IMR-90 (cell line): ENCODE data around the gene CTDSPL. TPM values are rescaled to one million over a fixed set of nuclear protein-coding genes. Genes with fewer than 3 reads are reported as not detected.

ENCODE experiments used
- ATAC-seq: fragments of 200-7000 bp; cut with Tn5 transposase; 2 replicates; pipeline ENCODE4 v1.9.1; 2020; ENCODE audit warnings: low read depth, mild to moderate bottlenecking, moderate library complexity
- BruUV-seq: library from RNA; stranded (reverse); fragments of 400-500 nt; replicated peaks from 2 replicates; lab custom pipeline; 2021; lab: Mats Ljungman, UMichigan
- CTCF ChIA-PET: fragments of 300-600 bp; formaldehyde crosslinking; extraction: SDS; loops from one replicate; lab custom pipeline; 2021; ENCODE audit warnings: antibody characterized with exemption; lab: Yijun Ruan, JAX
- POLR2A ChIA-PET: fragments of 300-600 bp; sonication (Branson Sonifier 250); formaldehyde crosslinking; loops from one replicate; lab custom pipeline; 2022; ENCODE audit warnings: antibody characterized with exemption; ENCODE audit not compliant: unreplicated experiment; lab: Charles Lee
- DNase-seq: peaks from one replicate; pipeline ENCODE4 v3.0.0; 2013
- H2AFZ ChIP-seq: replicated peaks from 2 replicates; pipeline ENCODE3; 2013; ENCODE audit warnings: low read length, mild to moderate bottlenecking; ENCODE audit not compliant: poor library complexity
- H2AK5ac ChIP-seq: 2 replicates; pipeline ENCODE4 v1.6.1; 2013; ENCODE audit warnings: low read depth, low read length, inconsistent platforms
- H2AK9ac ChIP-seq: replicated peaks from 2 replicates; pipeline ENCODE3; 2013; ENCODE audit warnings: mild to moderate bottlenecking, low read depth, low read length, moderate library complexity; ENCODE audit not compliant: poor library complexity
- H2BK120ac ChIP-seq: 2 replicates; pipeline ENCODE4 v1.6.1; 2013; ENCODE audit warnings: low read depth, low read length, inconsistent platforms
- H2BK15ac ChIP-seq: 3 replicates; pipeline ENCODE4 v1.6.1; 2013; ENCODE audit warnings: low read depth, low read length, inconsistent platforms
- H2BK20ac ChIP-seq: 2 replicates; pipeline ENCODE4 v1.6.1; 2013; ENCODE audit warnings: low read depth, mild to moderate bottlenecking, inconsistent platforms, low read length, moderate library complexity
- H2BK5ac ChIP-seq: 2 replicates; pipeline ENCODE4 v1.6.1; 2013; ENCODE audit warnings: mild to moderate bottlenecking, low read depth, low read length, inconsistent platforms; ENCODE audit not compliant: poor library complexity, severe bottlenecking
- H3K14ac ChIP-seq: replicated peaks from 2 replicates; pipeline ENCODE4 v1.6.1; 2013; ENCODE audit warnings: low read depth, low read length, inconsistent platforms
- H3K18ac ChIP-seq: 2 replicates; pipeline ENCODE4 v1.6.1; 2013; ENCODE audit warnings: low read depth, low read length, control low read depth
- H3K23ac ChIP-seq: 2 replicates; pipeline ENCODE4 v1.6.1; 2013; ENCODE audit warnings: low read depth, low read length, inconsistent platforms
- H3K27ac ChIP-seq: 2 replicates; pipeline ENCODE4 v1.5.1; 2013; ENCODE audit warnings: mild to moderate bottlenecking, control low read depth, low read length; ENCODE audit not compliant: insufficient read depth
- H3K27me3 ChIP-seq: 2 replicates; pipeline ENCODE4 v1.6.1; 2013; ENCODE audit warnings: low read length; ENCODE audit not compliant: control insufficient read depth, insufficient read depth
- H3K36me3 ChIP-seq: 2 replicates; pipeline ENCODE4 v1.6.1; 2013; ENCODE audit warnings: low read length, mixed read lengths; ENCODE audit not compliant: control insufficient read depth, insufficient read depth
- H3K4ac ChIP-seq: 2 replicates; pipeline ENCODE4 v1.6.1; 2013; ENCODE audit warnings: low read depth, low read length, inconsistent platforms
- H3K4me1 ChIP-seq: 2 replicates; pipeline ENCODE4 v1.6.1; 2013; ENCODE audit warnings: low read length, mixed read lengths; ENCODE audit not compliant: control insufficient read depth, insufficient read depth
- H3K4me2 ChIP-seq: 2 replicates; pipeline ENCODE4 v1.6.1; 2013; ENCODE audit warnings: low read depth, mild to moderate bottlenecking, control low read depth, low read length, moderate library complexity
- H3K4me3 ChIP-seq: 2 replicates; pipeline ENCODE4 v1.5.1; 2013; ENCODE audit warnings: low read depth, mild to moderate bottlenecking, control low read depth, low read length, moderate library complexity; ENCODE audit not compliant: insufficient read depth
- H3K56ac ChIP-seq: 2 replicates; pipeline ENCODE4 v1.6.1; 2013; ENCODE audit warnings: low read length, inconsistent platforms; ENCODE audit not compliant: insufficient read depth; ENCODE audit errors: extremely low read depth
- H3K79me1 ChIP-seq, 2 experiments: 2 replicates each; pipeline ENCODE4 v1.6.1; 2013; ENCODE audit warnings: low read length in 2 of 2, inconsistent platforms in 1 of 2, low read depth in 1 of 2
- H3K9ac ChIP-seq: 2 replicates; pipeline ENCODE4 v1.6.1; 2013; ENCODE audit warnings: low read depth, low read length, control low read depth
- H3K9me1 ChIP-seq: 2 replicates; pipeline ENCODE4 v1.6.1; 2013; ENCODE audit warnings: low read length, inconsistent platforms; ENCODE audit not compliant: insufficient read depth
- H3K9me3 ChIP-seq: 2 replicates; pipeline ENCODE4 v1.6.1; 2013; ENCODE audit warnings: low read length; ENCODE audit not compliant: control insufficient read depth, insufficient read depth
- H4K20me1 ChIP-seq: 2 replicates; pipeline ENCODE4 v1.6.1; 2013; ENCODE audit warnings: low read length, inconsistent platforms; ENCODE audit not compliant: insufficient read depth
- H4K5ac ChIP-seq: 2 replicates; pipeline ENCODE4 v1.6.1; 2013; ENCODE audit warnings: mild to moderate bottlenecking, low read depth, low read length, control low read depth
- H4K8ac ChIP-seq, 2 experiments: 2 replicates each; pipeline ENCODE4 v1.6.1; 2013; ENCODE audit warnings: low read depth in 2 of 2, low read length in 2 of 2, control low read depth in 1 of 2, inconsistent platforms in 1 of 2
- H4K91ac ChIP-seq: 2 replicates; pipeline ENCODE4 v1.6.1; 2013; ENCODE audit warnings: low read depth, low read length, inconsistent platforms; ENCODE audit not compliant: insufficient read depth
- CEBPB ChIP-seq: IDR thresholded peaks from 2 replicates; pipeline ENCODE4 v1.6.1; 2012; ENCODE audit warnings: low read depth, low read length, improper control_type of control experiment
- RCOR1 ChIP-seq: IDR thresholded peaks from 2 replicates; pipeline ENCODE4 v1.6.1; 2012; ENCODE audit warnings: mild to moderate bottlenecking, low read length, improper control_type of control experiment; ENCODE audit not compliant: insufficient replicate concordance
- WGBS, 2 experiments: methylation state at CpG; one replicate each; pipeline versions ENCODE4 v1.1.5 to v1.1.7; 2013; ENCODE audit warnings: missing lambda C conversion rate in 2 of 2; ENCODE audit not compliant: insufficient read length in 1 of 2; ENCODE audit errors: extremely low coverage in 2 of 2; 5-methylcytosine and 5-hydroxymethylcytosine counted together
- dilution Hi-C: fragments of 300-500 bp; cut with HindIII; formaldehyde crosslinking; loops from one replicate; pipeline ENCODE4 v1.14.3; 2018; ENCODE audit warnings: low sequenced_read_pairs; ENCODE audit not compliant: unreplicated experiment
- in situ Hi-C: fragments of 300-500 bp; cut with MboI; formaldehyde crosslinking; loops from 3 replicates; pipeline ENCODE4 v1.14.3; 2019; ENCODE audit warnings: low sequenced_read_pairs, inconsistent platforms, mixed read lengths
- intact Hi-C: fragments of 100-400 bp; cut with micrococcal nuclease; formaldehyde crosslinking; loops from 2 replicates; pipeline ENCODE4 v1.10.0; 2022
- polyA plus RNA-seq, 3 experiments: library from polyadenylated mRNA; depleted of rRNA; stranded (reverse); fragments of >200 nt; gene quantifications; 2 replicates each; pipeline ENCODE4 v1.2.3, GENCODE V29; 2012; ENCODE audit warnings: low replicate concordance in 1 of 3
- total RNA-seq: library from RNA; depleted of rRNA; stranded (reverse); fragments of >200 nt; gene quantifications from 2 replicates; pipeline ENCODE4 v1.2.3, GENCODE V29; 2012

CTDSPL gene
- total and polyA plus RNA-seq, 2 of the 4 experiments (the other 2 are of a cell fraction), result 24.5 to 29.0 TPM

GRCh38 chr3:37963016-37963415 is 101.3 kb downstream of the CTDSPL start:
- H3K27me3 ChIP-seq, result no peaks in the 10 kb centered on the region
- no TSS peak for BruUV-seq
- ChIA-PET POLR2A (no interaction called here), CTCF (interaction anchor here (1.0 kb wide), 1 partner anchor 108 kb away, joined by 5 read pairs; no protein-coding TSS in a partner anchor)
- 80% methylated on average over 1 of the region's 5 CpGs; no CpG with 5 or more reads in 1 of the 2 experiments for WGBS, 2 experiments
- intact Hi-C loops, result no loop called here
- peaks cover 6% of the 10 kb centered on the region; the same call in 1 of the 2 replicates for H4K20me1 ChIP-seq
- no peak overlapping the region for H3K18ac ChIP-seq
- H2AK5ac ChIP-seq, result no peak overlapping the region
- H4K91ac ChIP-seq, result no peak overlapping the region
- in situ Hi-C loops, result loop anchor here (5.0 kb wide), 1 partner anchor 106 kb away; no protein-coding TSS in a partner anchor
- H3K9me1 ChIP-seq, result peaks cover 5% of the 10 kb centered on the region
- DNase-seq (no peak), ATAC-seq (no peak)
- no peak overlapping the region for H2BK15ac ChIP-seq
- H2BK120ac ChIP-seq, result no peak overlapping the region
- peaks cover 3% of the 10 kb centered on the region; the same call in 1 of the 2 replicates for H3K36me3 ChIP-seq
- H3K4ac ChIP-seq, result peak overlapping the region; percentile 35; the same call in 1 of the 2 replicates
- no peak overlapping the region for H3K4me2 ChIP-seq
- no peak overlapping the region for H2BK20ac ChIP-seq
- H3K79me1 ChIP-seq, result peaks cover 4 to 15% of the 10 kb centered on the region in 2 experiments; a peak in 2 of 4 replicates
- no peak overlapping the region for H4K5ac ChIP-seq
- no peak overlapping the region for H3K4me3 ChIP-seq
- no peak overlapping the region for H2AK9ac ChIP-seq
- TF ChIP-seq CEBPB, result no peak
- TF ChIP-seq RCOR1, result no peak
- dilution Hi-C loops, result no loop called here
- H2BK5ac ChIP-seq, result no peak overlapping the region
- peak overlapping the region; percentile 52; the same call in 1 of the 2 replicates for H3K14ac ChIP-seq
- H3K27ac ChIP-seq, result no peak overlapping the region
- H3K9me3 ChIP-seq, result no peaks in the 10 kb centered on the region
- H3K56ac ChIP-seq, result no peak overlapping the region
- peak overlapping the region; percentile 63; the same call in 1 of the 2 replicates for H3K23ac ChIP-seq
- peaks cover 4% of the 10 kb centered on the region; the same call in 1 of the 2 replicates for H3K4me1 ChIP-seq
- no peak overlapping the region for H2AFZ ChIP-seq
- no peak overlapping the region for H3K9ac ChIP-seq
- H4K8ac ChIP-seq, result peak overlapping the region in 1 of 2 experiments; percentile 37; a peak in 1 of 4 replicates
